DND-41 (cell line): ENCODE measurements around the gene SLC35G3.
"Not testable (repeated sequence)": the region's sequence is repeated elsewhere in the genome, so short reads cannot be mapped to it uniquely, and the experiment has no call there.

Experiments used
- ATAC-seq: fragments of 200-7000 bp; cut with Tn5 transposase; 3 replicates; pipeline ENCODE4 v1.9.1; 2021; ENCODE audit warnings: low read depth; ENCODE audit not compliant: insufficient read depth
- DNase-seq: peaks from one replicate; pipeline ENCODE4 v3.0.0-alpha.2; 2020
- H2AFZ ChIP-seq: 2 replicates; pipeline ENCODE4 v1.6.0; 2012; ENCODE audit warnings: low read depth, low read length
- H3K27ac ChIP-seq: 2 replicates; pipeline ENCODE4 v1.5.1; 2012; ENCODE audit warnings: low read length, inconsistent platforms
- H3K27me3 ChIP-seq: fragments of 200-600 bp; sonication (generic); 2 replicates; pipeline ENCODE4 v1.6.0; 2012; ENCODE audit warnings: low read length, mild to moderate bottlenecking, inconsistent platforms; ENCODE audit not compliant: insufficient read depth, poor library complexity
- H3K36me3 ChIP-seq: 2 replicates; pipeline ENCODE4 v1.5.1; 2012; ENCODE audit warnings: low read length, inconsistent platforms; ENCODE audit not compliant: insufficient read depth
- H3K4me1 ChIP-seq: 2 replicates; pipeline ENCODE4 v1.5.1; 2012; ENCODE audit warnings: mild to moderate bottlenecking, low read length; ENCODE audit not compliant: insufficient read depth
- H3K4me2 ChIP-seq: 2 replicates; pipeline ENCODE4 v1.6.0; 2012; ENCODE audit warnings: mild to moderate bottlenecking, moderate library complexity, low read length, inconsistent platforms; ENCODE audit not compliant: insufficient read depth
- H3K4me3 ChIP-seq, 2 experiments: fragments of 200-600 bp in 1 of 2; shearing (Covaris generic) in 1 of 2; 2 replicates each; pipeline ENCODE4 v1.5.1; 2012 to 2016; ENCODE audit warnings: inconsistent platforms in 2 of 2, low read length in 2 of 2, mild to moderate bottlenecking in 2 of 2, low read depth in 1 of 2, moderate library complexity in 1 of 2
- H3K79me2 ChIP-seq: 2 replicates; pipeline ENCODE4 v1.6.0; 2012; ENCODE audit warnings: low read length, inconsistent platforms; ENCODE audit not compliant: insufficient read depth
- H3K9ac ChIP-seq: 2 replicates; pipeline ENCODE4 v1.6.0; 2012; ENCODE audit warnings: low read depth, mild to moderate bottlenecking, inconsistent platforms, low read length, moderate library complexity
- H3K9me3 ChIP-seq: 2 replicates; pipeline ENCODE4 v1.5.1; 2012; ENCODE audit warnings: low read length, moderate library complexity, mild to moderate bottlenecking, inconsistent platforms; ENCODE audit not compliant: insufficient read depth, severe bottlenecking
- H4K20me1 ChIP-seq: 2 replicates; pipeline ENCODE4 v1.6.0; 2012; ENCODE audit warnings: low read length; ENCODE audit not compliant: insufficient read depth
- CTCF ChIP-seq: IDR thresholded peaks from 2 replicates; pipeline ENCODE4 v1.5.1; 2012; ENCODE audit warnings: borderline replicate concordance, low read length, moderate library complexity, mild to moderate bottlenecking; ENCODE audit not compliant: poor library complexity, severe bottlenecking; ENCODE audit errors: extremely low read depth
- EZH2 ChIP-seq: IDR thresholded peaks from 3 replicates; pipeline ENCODE4 v1.6.1; 2012; ENCODE audit warnings: borderline replicate concordance, low read depth, mild to moderate bottlenecking, moderate library complexity, low read length, inconsistent platforms; ENCODE audit not compliant: severe bottlenecking

SLC35G3 gene

GRCh38 chr17:35235917-35236316, 41.7 kb upstream of the SLC35G3 start:
- Histone ChIP-seq H3K4me3 (no peak overlapping the region), H3K9ac (no peak overlapping the region), H3K4me2 (no peak overlapping the region), H2AFZ (no peak overlapping the region), H3K27ac (no peak overlapping the region), H3K27me3 (peaks cover 6% of the 10 kb centered on the region), H4K20me1 (no peaks in the 10 kb centered on the region), H3K9me3 (no peaks in the 10 kb centered on the region), H3K36me3 (no peaks in the 10 kb centered on the region), H3K4me1 (peaks cover 8% of the 10 kb centered on the region; the same call in 1 of the 2 replicates), H3K79me2 (no peaks in the 10 kb centered on the region)
- ATAC-seq: peak; percentile 58; the same call in 2 of the 3 replicates
- TF ChIP-seq EZH2 (no peak), CTCF (no peak)
- DNase-seq: no peak

- Histone ChIP-seq H3K27me3 (peaks cover 6% of the 10 kb centered on the region), H3K4me1 (peaks cover 4% of the 10 kb centered on the region; the same call in 1 of the 2 replicates), H3K9ac (no peak overlapping the region), H3K27ac (no peak overlapping the region), H3K9me3 (no peaks in the 10 kb centered on the region), H3K79me2 (no peaks in the 10 kb centered on the region), H3K4me2 (no peak overlapping the region), H3K36me3 (no peaks in the 10 kb centered on the region), H3K4me3 (no peak overlapping the region), H2AFZ (no peak overlapping the region), H4K20me1 (no peaks in the 10 kb centered on the region)
- DNase-seq: no peak
- TF ChIP-seq CTCF: no peak
- TF ChIP-seq EZH2: no peak
- no peak for ATAC-seq
Measured at GRCh38 chr17:35235289-35235688, 41.1 kb upstream of the SLC35G3 start.

- H3K79me2 ChIP-seq, H3K36me3 ChIP-seq: not testable (repeated sequence)
Measured at GRCh38 chr17:35234315-35234714, 40.1 kb upstream of the SLC35G3 start.

GRCh38 chr17:35229638-35230037, 35.4 kb upstream of the SLC35G3 start:
- H3K9ac ChIP-seq: no peak overlapping the region
- H2AFZ ChIP-seq: no peak overlapping the region
- no peaks in the 10 kb centered on the region for H3K36me3 ChIP-seq

More at GRCh38 chr17:35234315-35234714, 40.1 kb upstream of the SLC35G3 start:
- not testable (repeated sequence) for ATAC-seq, H3K4me1 ChIP-seq, H3K4me3 ChIP-seq, H3K4me2 ChIP-seq, H3K27me3 ChIP-seq, H4K20me1 ChIP-seq, H2AFZ ChIP-seq, H3K27ac ChIP-seq, DNase-seq, H3K9ac ChIP-seq, H3K9me3 ChIP-seq

More at GRCh38 chr17:35229638-35230037, 35.4 kb upstream of the SLC35G3 start:
- Histone ChIP-seq H3K27ac (no peak overlapping the region), H3K27me3 (peaks cover 6% of the 10 kb centered on the region), H3K9me3 (no peaks in the 10 kb centered on the region), H3K4me1 (no peaks in the 10 kb centered on the region), H3K4me2 (no peak overlapping the region), H4K20me1 (no peaks in the 10 kb centered on the region), H3K4me3 (no peak overlapping the region), H3K79me2 (no peaks in the 10 kb centered on the region)
- ATAC-seq (no peak), DNase-seq (no peak)
- no peak for TF ChIP-seq EZH2
- no peak for TF ChIP-seq CTCF
